ENCODE data around the gene EIF4E2.

DNA sequence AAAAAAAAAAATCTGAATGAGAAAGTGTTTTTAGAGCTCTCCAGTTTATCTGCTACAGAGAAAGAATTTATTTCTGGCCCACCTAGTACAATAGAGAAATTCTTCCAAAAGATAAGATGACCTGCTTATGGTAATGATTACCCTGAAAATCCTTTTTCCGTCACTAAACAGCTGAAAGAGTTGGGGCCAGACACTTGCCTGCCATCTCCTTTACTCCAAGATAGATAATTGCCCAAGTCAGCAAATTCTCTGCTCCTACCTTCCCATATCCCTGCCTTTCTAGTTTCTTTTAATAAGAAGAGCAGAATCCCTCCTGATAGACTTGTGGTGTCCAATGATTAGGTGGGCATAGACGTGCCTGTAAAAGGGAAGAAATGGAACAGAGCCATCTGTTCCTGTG, 28.1 kb downstream of the EIF4E2 start:
- no peak for TF ChIP-seq CTCF (IDR thresholded peaks at IDR 0.05 in 8 of 11, conservative IDR thresholded peaks at IDR 0.05 in 3 of 11)
- no peak for TF ChIP-seq POLR2AphosphoS5 (IDR thresholded peaks at IDR 0.05)

Measured in spleen (tissue), 7 donors.